ENCODE data around the gene C1orf87.

The C1orf87 gene

DNA sequence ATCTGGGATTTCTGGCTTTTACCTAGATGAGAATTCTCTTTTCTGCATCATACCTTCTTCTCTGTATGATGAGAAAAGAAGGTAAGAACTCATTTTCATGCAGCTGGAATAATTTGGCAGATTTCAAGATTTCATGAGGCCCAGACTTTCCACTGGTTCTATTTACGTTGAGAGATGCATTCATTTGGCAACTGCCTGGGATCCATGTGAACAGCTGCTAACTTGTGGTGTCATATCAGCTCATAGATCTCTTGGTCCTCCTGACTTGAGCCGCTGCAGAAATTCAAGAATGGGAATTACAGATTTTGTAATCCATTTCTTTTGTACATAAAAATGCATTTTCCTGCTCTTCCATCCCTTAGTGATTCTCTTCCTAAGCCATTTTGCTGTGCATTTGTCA lies 17.1 kb upstream of the C1orf87 start:
- H3K4me3 ChIP-seq (ENCODE audit: control insufficient read depth, low read depth, low read length), result no peak overlapping the region
- TF ChIP-seq CTCF (conservative IDR thresholded peaks at IDR 0.05; ENCODE audit: control insufficient read depth, insufficient read depth, low read depth, low read length), result no peak
- no peak for DNase-seq (ENCODE audit: low read depth)

- DNase-seq (ENCODE audit: low read depth), result peak; percentile 26
- no peak overlapping the region for H3K4me3 ChIP-seq (ENCODE audit: control insufficient read depth, low read depth, low read length)
- peak; percentile 36 for TF ChIP-seq CTCF (conservative IDR thresholded peaks at IDR 0.05; ENCODE audit: control insufficient read depth, insufficient read depth, low read depth, low read length)
These were observed 15.1 kb upstream of the C1orf87 start for GRCh38 chr1:60088620-60089155.

DNA sequence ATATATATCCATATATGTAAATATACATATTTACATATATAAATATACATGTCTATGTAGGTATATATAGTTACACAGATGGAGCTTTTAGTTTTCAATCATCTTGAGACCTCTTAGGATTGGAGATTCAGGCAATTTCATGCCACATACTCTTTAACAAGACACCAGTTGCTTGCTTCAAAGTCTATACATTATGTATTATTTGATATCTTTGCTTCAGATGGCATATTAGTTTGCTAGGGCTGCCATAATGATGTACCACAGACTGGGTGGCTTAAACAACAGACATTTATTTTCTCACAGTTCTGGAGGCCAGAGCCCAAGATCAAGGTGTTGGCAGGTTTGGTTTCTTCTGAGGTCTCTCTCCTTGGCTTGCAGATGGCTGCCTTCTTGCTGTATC lies 14.1 kb upstream of the C1orf87 start:
- no peak for TF ChIP-seq CTCF (conservative IDR thresholded peaks at IDR 0.05; ENCODE audit: control insufficient read depth, insufficient read depth, low read depth, low read length)
- H3K4me3 ChIP-seq (ENCODE audit: control insufficient read depth, low read depth, low read length), result no peak overlapping the region
- DNase-seq (ENCODE audit: low read depth), result no peak

DNA sequence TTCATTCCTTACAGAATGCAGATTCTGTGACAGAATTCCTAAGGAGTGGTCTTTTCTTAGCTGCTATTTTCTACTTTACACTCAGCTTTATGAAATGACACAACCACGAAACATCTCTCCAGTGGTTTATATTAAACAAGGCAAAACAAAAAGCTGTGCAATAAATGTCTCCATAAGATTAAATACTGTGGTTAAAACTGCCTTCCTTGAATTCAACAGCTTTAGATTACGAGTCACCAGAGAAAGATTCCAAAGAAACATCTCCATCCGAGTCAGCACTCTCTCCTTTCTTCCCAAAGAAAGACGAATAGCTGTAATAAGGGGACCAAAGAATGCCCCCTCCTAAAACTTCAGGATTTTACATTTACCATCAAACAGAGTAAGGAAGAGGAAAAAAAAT lies 4.6 kb upstream of the C1orf87 start:
- no peak for TF ChIP-seq CTCF (conservative IDR thresholded peaks at IDR 0.05; ENCODE audit: control insufficient read depth, insufficient read depth, low read depth, low read length)
- peak; percentile 45 for DNase-seq (ENCODE audit: low read depth)
- H3K4me3 ChIP-seq (ENCODE audit: control insufficient read depth, low read depth, low read length), result no peak overlapping the region

GRCh38 chr1:60071296-60071695 lies 2.3 kb downstream of the C1orf87 start:
- no peak overlapping the region for H3K4me3 ChIP-seq (ENCODE audit: control insufficient read depth, low read depth, low read length)
- no peak for TF ChIP-seq CTCF (conservative IDR thresholded peaks at IDR 0.05; ENCODE audit: control insufficient read depth, insufficient read depth, low read depth, low read length)
- peak; percentile 30 for DNase-seq (ENCODE audit: low read depth)

GRCh38 chr1:60069691-60070090 lies 3.9 kb downstream of the C1orf87 start:
- peak; percentile 30 for DNase-seq (ENCODE audit: low read depth)
- TF ChIP-seq CTCF (conservative IDR thresholded peaks at IDR 0.05; ENCODE audit: control insufficient read depth, insufficient read depth, low read depth, low read length), result no peak
- no peak overlapping the region for H3K4me3 ChIP-seq (ENCODE audit: control insufficient read depth, low read depth, low read length)

All from fibroblast of mammary gland (primary cell).